AG09319 (cell line): ENCODE results near the gene UNC5C.

Source experiments
- DNase-seq: peaks from one replicate; pipeline ENCODE4 v3.0.0-alpha.2; 2010; ENCODE audit warnings: low read depth; ENCODE audit errors: extremely low read depth
- CTCF ChIP-seq: IDR thresholded peaks from 2 replicates; pipeline ENCODE4 v1.5.1; 2011; ENCODE audit warnings: low read depth, mild to moderate bottlenecking, inconsistent platforms, low read length, moderate library complexity

The UNC5C gene

GRCh38 chr4:95546221-95546620 lies 2.6 kb downstream of the UNC5C start:
- TF ChIP-seq CTCF = no peak
- no peak for DNase-seq

- DNase-seq = no peak
- TF ChIP-seq CTCF = no peak
Observed at GRCh38 chr4:95545546-95545945, 3.2 kb downstream of the UNC5C start.

- DNase-seq = no peak
- no peak for TF ChIP-seq CTCF
Observed at GRCh38 chr4:95544113-95545103, 4.4 kb downstream of the UNC5C start.

- DNase-seq = no peak
- TF ChIP-seq CTCF = no peak
Observed at GRCh38 chr4:95541889-95542607, 6.7 kb downstream of the UNC5C start.

GRCh38 chr4:95541094-95541493 lies 7.7 kb downstream of the UNC5C start:
- TF ChIP-seq CTCF = no peak
- DNase-seq = no peak

- TF ChIP-seq CTCF = no peak
- no peak for DNase-seq
Observed at GRCh38 chr4:95540227-95540626, 8.5 kb downstream of the UNC5C start.

GRCh38 chr4:95539106-95539505 lies 9.7 kb downstream of the UNC5C start:
- no peak for TF ChIP-seq CTCF
- no peak for DNase-seq
